DMS 273 (cell line): Measurements from ENCODE around the gene TSTD2.

Experiments used
- DNase-seq: peaks from one replicate; lab custom pipeline; 2025; ENCODE audit not compliant: unreplicated experiment; lab: John Stamatoyannopoulos, UW

The TSTD2 gene

GRCh38 chr9:97632985-97633858, at the start of gene TSTD2, which contains the start of gene NCBP1:
Gene TSTD2 (minus strand): TSS chr9:97633368. CDS start chr9:97627562, 5,806 bp downstream.
Gene NCBP1 (plus strand): TSS chr9:97633821. CDS start chr9:97633882, 61 bp downstream.
- peak; percentile 98 for DNase-seq

DNA sequence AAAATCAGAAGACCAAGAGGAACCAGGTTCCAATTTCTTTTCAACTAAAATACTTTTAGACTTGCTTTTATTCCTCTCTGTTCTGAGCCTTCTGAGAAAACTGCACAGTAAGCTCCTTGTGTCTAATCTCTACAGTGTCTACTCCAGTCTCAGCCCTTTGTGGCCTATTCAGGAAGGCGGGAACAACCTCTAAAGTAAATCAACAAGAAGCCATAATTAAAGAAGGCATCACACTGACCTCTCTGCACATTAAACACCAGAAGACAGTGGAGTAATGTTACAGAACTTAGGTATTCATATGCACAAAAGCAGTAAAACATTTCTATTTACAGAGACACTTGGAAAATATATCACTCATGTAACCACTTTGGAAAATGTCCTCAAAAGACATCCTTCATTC, 49.1 kb upstream of the TSTD2 start:
- no peak for DNase-seq

DNA sequence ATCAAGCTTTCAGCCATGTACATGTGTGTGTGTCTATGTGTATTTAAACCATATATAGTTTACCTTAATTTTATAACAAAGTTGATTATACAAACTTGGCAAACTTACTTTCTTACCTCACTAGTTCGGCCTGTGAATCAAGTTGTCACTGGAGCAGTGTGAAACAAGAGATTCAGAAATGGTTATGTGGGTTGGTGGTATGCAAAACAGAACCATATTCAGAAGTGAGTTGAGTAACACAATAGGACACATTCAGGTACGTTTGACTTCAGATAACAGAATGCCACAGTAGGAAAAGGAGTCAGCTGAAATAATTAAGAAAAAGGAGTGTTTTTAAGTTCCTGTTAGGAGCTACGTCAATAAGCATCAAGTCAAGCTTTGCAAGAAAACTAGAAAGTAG, 42.5 kb upstream of the TSTD2 start:
- no peak for DNase-seq

- no peak for DNase-seq
Measured at GRCh38 chr9:97673922-97674321, 40.8 kb upstream of the TSTD2 start.

DNA sequence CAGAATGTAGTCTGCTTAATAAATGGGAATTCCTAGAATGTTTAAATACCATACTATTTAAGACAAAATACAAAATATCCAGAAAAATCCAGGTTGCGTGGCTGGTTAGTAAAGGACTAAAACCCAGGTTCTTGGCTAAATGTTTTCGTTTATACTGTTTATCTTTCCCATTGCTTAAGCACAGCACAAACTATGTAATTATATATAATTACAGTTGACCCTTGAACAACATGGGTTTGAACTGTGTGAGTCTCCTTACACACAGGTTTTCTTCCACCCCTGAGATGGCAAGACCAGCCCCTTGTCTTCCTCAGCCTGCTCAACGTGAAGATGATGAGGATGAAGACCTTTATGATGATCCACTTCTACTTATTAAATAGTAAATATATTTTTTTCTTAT, 39.2 kb upstream of the TSTD2 start:
- DNase-seq = no peak

DNA sequence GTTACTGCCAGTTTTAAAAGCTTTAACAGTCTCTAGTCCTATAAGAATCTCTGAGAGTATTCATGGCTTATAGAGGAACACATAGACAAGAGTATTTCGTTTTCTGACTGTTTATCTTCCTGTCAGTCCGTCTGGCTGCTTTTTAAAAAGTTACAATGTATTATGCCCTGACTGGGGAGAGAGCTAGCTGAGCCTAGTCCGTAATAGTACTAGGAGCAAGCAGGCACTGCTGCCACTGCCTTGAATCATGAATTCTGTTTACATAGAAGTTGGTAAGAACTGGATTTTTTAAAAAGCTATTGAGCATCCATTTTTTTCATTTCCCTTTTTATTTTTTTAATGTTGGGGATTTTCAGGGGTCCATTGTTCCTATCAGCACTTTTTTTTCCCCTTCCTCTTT, 37.4 kb upstream of the TSTD2 start:
- no peak for DNase-seq

DNA sequence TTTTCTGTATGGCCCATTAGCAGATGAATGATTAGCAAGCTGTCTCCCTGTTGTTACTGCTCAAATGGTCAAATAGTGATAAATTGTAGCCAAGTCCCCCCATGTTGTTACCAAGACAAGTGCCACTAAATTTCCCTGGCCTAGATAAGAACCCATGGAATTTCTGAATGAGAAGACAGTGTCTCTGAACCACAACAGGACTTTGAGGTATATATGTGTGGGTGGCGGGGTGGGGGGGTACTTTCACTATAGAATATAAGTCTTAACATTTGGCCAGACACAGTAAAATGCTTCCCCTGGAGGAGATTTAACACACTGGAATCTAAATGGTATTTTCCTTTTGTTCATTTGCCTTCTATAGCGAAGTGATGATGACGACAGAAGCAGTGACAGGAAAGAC, 35.3 kb upstream of the TSTD2 start:
- DNase-seq = no peak

GRCh38 chr9:97666907-97667686, 33.9 kb upstream of the TSTD2 start:
- no peak for DNase-seq

- no peak for DNase-seq
Measured at GRCh38 chr9:97665742-97666141, 32.6 kb upstream of the TSTD2 start.

GRCh38 chr9:97660847-97661246, 27.7 kb upstream of the TSTD2 start:
- DNase-seq = no peak

- no peak for DNase-seq
Measured at GRCh38 chr9:97660340-97660739, 27.2 kb upstream of the TSTD2 start.

DNA sequence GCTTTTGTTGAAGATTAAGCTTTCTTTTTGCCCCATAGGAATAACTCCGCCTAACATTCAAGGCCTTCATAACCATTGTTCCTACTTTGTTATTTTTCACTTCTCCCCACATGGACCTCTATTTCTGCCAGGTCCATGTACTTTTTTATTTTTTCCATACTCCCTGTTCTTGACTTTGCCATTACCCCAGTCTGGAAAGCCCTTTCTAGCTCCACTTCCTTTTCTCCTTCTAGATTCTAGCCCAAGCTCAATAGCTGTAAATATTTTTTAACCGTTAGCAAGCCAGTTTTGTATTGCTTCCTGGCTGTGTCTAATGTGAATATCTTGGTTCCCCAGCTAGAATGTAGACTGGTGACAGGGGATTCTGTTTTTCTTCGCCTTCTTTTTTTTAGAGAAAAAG, 26.6 kb upstream of the TSTD2 start:
- DNase-seq = no peak

- no peak for DNase-seq
Measured at GRCh38 chr9:97658707-97659106, 25.5 kb upstream of the TSTD2 start.

- no peak for DNase-seq
Measured at GRCh38 chr9:97651646-97652045, 18.5 kb upstream of the TSTD2 start.

GRCh38 chr9:97647996-97648395, 14.8 kb upstream of the TSTD2 start:
- DNase-seq = no peak

GRCh38 chr9:97645720-97646119, 12.6 kb upstream of the TSTD2 start:
- DNase-seq = no peak

- DNase-seq = peak; percentile 15
Measured at GRCh38 chr9:97640325-97640724, 7.2 kb upstream of the TSTD2 start.

- peak; percentile 27 for DNase-seq
Measured at GRCh38 chr9:97638666-97639065, 5.5 kb upstream of the TSTD2 start.

DNA sequence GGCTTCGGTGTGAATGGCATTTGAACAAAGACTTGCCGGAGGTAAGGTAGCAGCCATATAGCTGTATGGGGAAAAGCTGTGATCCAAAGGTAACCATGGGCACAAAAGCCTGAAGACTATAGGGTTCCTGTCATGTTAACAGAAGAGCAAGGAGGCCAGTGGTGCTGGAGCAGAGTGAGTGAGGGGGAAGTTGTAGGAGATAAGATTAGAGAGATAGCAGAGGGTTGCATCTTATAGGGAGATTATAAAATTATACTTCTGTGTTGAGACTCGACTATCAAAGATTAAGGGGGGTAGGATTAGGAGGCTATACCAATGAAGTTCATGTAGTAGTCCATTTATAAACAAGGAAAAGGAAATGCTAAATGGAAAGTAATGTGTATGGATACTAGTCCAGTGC, 3.7 kb upstream of the TSTD2 start:
- DNase-seq = no peak

DNA sequence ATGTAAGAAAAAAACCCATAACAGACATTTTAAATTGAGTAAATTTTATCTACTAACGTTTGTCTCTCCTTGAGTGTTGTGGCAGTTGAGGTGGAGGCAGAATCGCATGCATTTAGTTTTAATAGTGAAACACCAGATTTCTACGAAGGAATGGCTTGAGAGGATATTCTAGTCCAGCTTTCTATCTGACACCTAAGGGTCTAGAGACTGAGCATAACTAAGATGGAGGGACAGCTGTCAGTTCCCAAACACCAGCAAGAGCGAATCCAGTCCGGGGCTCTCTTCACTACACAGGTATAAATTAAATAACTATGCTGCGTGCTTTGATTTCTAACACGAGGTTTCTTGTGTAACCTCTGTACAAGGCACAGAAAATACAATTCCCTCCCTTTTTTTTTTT, 1.9 kb upstream of the TSTD2 start:
- no peak for DNase-seq

- no peak for DNase-seq
Measured at GRCh38 chr9:97633859-97634490, 807 bp upstream of the TSTD2 start.
